Trophoblast cell (in vitro differentiated cells and primary cell): Measurements from ENCODE around the gene CELF4.

Experiments used
- DNase-seq, 2 donors: peaks; one replicate each; pipeline ENCODE4 v3.0.0-alpha.2; 2016
- H2AFZ ChIP-seq: 2 replicates; pipeline ENCODE4 v1.6.1; 2013; ENCODE audit warnings: low read length, moderate library complexity, mild to moderate bottlenecking; ENCODE audit not compliant: insufficient read depth, poor library complexity
- H2AK5ac ChIP-seq: 2 replicates; pipeline ENCODE4 v1.6.1; 2013; ENCODE audit warnings: mild to moderate bottlenecking, low read length
- H2BK120ac ChIP-seq: 2 replicates; pipeline ENCODE4 v1.6.1; 2013; ENCODE audit warnings: low read length, mild to moderate bottlenecking, moderate library complexity; ENCODE audit not compliant: insufficient read depth, poor library complexity
- H2BK12ac ChIP-seq: 2 replicates; pipeline ENCODE4 v1.6.1; 2013; ENCODE audit warnings: mild to moderate bottlenecking, low read length, moderate library complexity
- H2BK5ac ChIP-seq: 2 replicates; pipeline ENCODE4 v1.6.1; 2013; ENCODE audit warnings: low read length, low read depth, moderate library complexity, mild to moderate bottlenecking; ENCODE audit not compliant: poor library complexity
- H3K14ac ChIP-seq: 2 replicates; pipeline ENCODE4 v1.6.1; 2013; ENCODE audit warnings: mild to moderate bottlenecking, low read length
- H3K18ac ChIP-seq: 2 replicates; pipeline ENCODE4 v1.6.1; 2013; ENCODE audit warnings: mild to moderate bottlenecking, low read length
- H3K23ac ChIP-seq: 2 replicates; pipeline ENCODE4 v1.6.1; 2013; ENCODE audit warnings: low read length
- H3K27ac ChIP-seq: 2 replicates; pipeline ENCODE4 v1.5.1; 2013; ENCODE audit warnings: low read depth, mild to moderate bottlenecking, inconsistent platforms, low read length, moderate library complexity
- H3K27me3 ChIP-seq: 2 replicates; pipeline ENCODE4 v1.6.1; 2013; ENCODE audit warnings: inconsistent platforms, mild to moderate bottlenecking, low read length, moderate library complexity; ENCODE audit not compliant: insufficient read depth
- H3K36me3 ChIP-seq, 2 experiments: 1 replicate in 1 of 2; 2 replicates in 1 of 2; pipeline ENCODE4 v1.6.1; 2013; ENCODE audit warnings: low read length in 2 of 2, mild to moderate bottlenecking in 2 of 2, moderate library complexity in 1 of 2; ENCODE audit not compliant: insufficient read depth in 2 of 2, control insufficient read depth in 1 of 2
- H3K4ac ChIP-seq: 2 replicates; pipeline ENCODE4 v1.6.1; 2013; ENCODE audit warnings: low read depth, mild to moderate bottlenecking, low read length, moderate library complexity
- H3K4me1 ChIP-seq, 2 experiments: 1 replicate in 1 of 2; 2 replicates in 1 of 2; pipeline ENCODE4 v1.6.1; 2013; ENCODE audit warnings: low read length in 2 of 2, mild to moderate bottlenecking in 2 of 2, moderate library complexity in 1 of 2; ENCODE audit not compliant: insufficient read depth in 2 of 2, control insufficient read depth in 1 of 2
- H3K4me2 ChIP-seq: 2 replicates; pipeline ENCODE4 v1.6.1; 2013; ENCODE audit warnings: inconsistent platforms, mild to moderate bottlenecking, low read length, moderate library complexity
- H3K4me3 ChIP-seq: 2 replicates; pipeline ENCODE4 v1.5.1; 2013; ENCODE audit warnings: mild to moderate bottlenecking, low read depth, low read length, inconsistent platforms
- H3K79me1 ChIP-seq: one replicate; pipeline ENCODE4 v1.6.1; 2013; ENCODE audit warnings: low read length
- H3K79me2 ChIP-seq: 2 replicates; pipeline ENCODE4 v1.6.1; 2013; ENCODE audit warnings: low read length, mild to moderate bottlenecking; ENCODE audit not compliant: control insufficient read depth, insufficient read depth, poor library complexity
- H3K9ac ChIP-seq: 2 replicates; pipeline ENCODE4 v1.6.1; 2013; ENCODE audit warnings: mild to moderate bottlenecking, low read length
- H3K9me3 ChIP-seq: 2 replicates; pipeline ENCODE4 v1.6.1; 2013; ENCODE audit warnings: low read depth, mild to moderate bottlenecking, control low read depth, inconsistent platforms, low read length; ENCODE audit not compliant: insufficient read depth
- H4K12ac ChIP-seq: 2 replicates; pipeline ENCODE4 v1.6.1; 2013; ENCODE audit warnings: low read depth, mild to moderate bottlenecking, low read length, moderate library complexity
- H4K8ac ChIP-seq: 2 replicates; pipeline ENCODE4 v1.6.1; 2013; ENCODE audit warnings: low read depth, mild to moderate bottlenecking, low read length, moderate library complexity
- H4K91ac ChIP-seq: one replicate; pipeline ENCODE4 v1.6.1; 2013; ENCODE audit warnings: low read depth, mild to moderate bottlenecking, low read length, moderate library complexity
- WGBS: extraction: QIAGEN DNeasy Blood & Tissue Kit; methylation state at CpG from one replicate; pipeline ENCODE4 v1.1.7; 2013; ENCODE audit warnings: missing lambda C conversion rate; ENCODE audit not compliant: insufficient read length, insufficient coverage; ENCODE audit errors: extremely low coverage; 5-methylcytosine and 5-hydroxymethylcytosine counted together

The CELF4 gene

DNA sequence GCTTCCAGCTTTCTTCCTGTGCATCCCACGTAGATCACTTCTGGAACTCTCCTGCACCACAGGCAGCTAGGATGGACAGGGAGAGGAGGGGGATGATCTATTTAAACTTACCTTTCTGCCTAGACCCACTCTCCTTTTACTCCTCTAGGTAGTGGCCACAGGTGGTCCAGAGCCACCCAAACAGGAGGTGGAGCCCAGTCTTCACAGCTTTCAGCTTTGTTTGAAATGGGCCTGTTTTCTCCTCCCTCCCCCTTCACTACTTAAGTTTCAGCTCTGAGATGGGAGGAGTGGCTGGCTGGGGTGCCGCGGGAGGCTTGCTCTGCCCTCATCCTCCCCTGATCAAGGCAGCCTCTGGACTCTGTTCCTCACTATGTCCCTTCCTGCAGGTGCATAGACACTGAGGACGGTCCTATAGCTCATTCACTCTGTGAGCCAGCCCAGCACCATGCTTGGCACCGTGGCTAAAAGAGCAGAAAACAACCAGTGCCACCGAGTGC is 12.6 kb upstream of the CELF4 start:
- no CpG with 5 or more reads among the region's 6 CpGs for WGBS
- no peak overlapping the region for H2BK12ac ChIP-seq
- no peak overlapping the region for H3K9ac ChIP-seq
- H2AK5ac ChIP-seq, result no peak overlapping the region
- H3K14ac ChIP-seq, result no peak overlapping the region
- H3K79me1 ChIP-seq, result no peaks in the 10 kb centered on the region
- no peaks in the 10 kb centered on the region for H3K36me3 ChIP-seq
- no peak overlapping the region for H4K8ac ChIP-seq
- no peak overlapping the region for H2BK120ac ChIP-seq
- no peaks in the 10 kb centered on the region for H3K9me3 ChIP-seq
- no peaks in the 10 kb centered on the region for H3K27me3 ChIP-seq
- no peak overlapping the region for H3K4me3 ChIP-seq
- no peak overlapping the region for H2BK5ac ChIP-seq
- no peak overlapping the region for H3K23ac ChIP-seq
- no peak overlapping the region for H4K12ac ChIP-seq
- H3K4me2 ChIP-seq, result no peak overlapping the region
- no peaks in the 10 kb centered on the region for H3K4me1 ChIP-seq
- no peak overlapping the region for H3K4ac ChIP-seq
- H4K91ac ChIP-seq, result no peak overlapping the region
- no peak overlapping the region for H3K18ac ChIP-seq
- no peaks in the 10 kb centered on the region for H3K79me2 ChIP-seq
- no peak for DNase-seq
- H3K27ac ChIP-seq, result no peak overlapping the region
- H2AFZ ChIP-seq, result no peak overlapping the region

DNA sequence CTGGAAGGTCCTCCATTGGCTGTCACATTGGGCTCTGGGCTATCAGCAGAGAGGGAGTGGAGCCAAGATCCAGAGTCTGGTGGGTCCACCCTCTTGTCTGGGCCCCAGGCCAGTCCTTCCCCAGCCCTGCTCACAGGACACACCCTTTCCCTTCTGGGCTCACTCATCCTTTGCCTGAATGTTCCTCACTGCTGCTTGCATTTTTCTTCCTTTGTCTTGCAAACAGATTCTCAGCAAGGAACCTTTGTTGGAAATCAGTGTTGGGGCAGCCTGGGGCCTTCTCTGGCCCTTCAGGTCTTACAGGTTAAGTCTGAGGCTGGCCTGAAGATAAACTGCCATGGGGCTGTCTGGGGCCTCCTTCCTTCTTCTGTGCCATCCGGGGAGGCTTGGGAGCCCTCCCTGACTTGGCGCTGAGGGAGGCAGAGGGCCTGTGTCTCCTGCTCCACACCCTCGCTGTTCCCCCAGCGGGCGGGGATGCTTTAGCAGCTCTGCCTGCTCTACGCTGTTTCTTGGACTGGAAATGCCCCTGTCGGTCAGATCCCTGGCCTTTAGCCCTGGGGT is 11.5 kb upstream of the CELF4 start:
- H3K27me3 ChIP-seq, result no peaks in the 10 kb centered on the region
- H3K14ac ChIP-seq, result no peak overlapping the region
- WGBS, result no CpG with 5 or more reads among the region's 7 CpGs
- H3K9me3 ChIP-seq, result no peaks in the 10 kb centered on the region
- no peaks in the 10 kb centered on the region for H3K79me1 ChIP-seq
- H3K27ac ChIP-seq, result no peak overlapping the region
- H4K8ac ChIP-seq, result no peak overlapping the region
- no peaks in the 10 kb centered on the region for H3K4me1 ChIP-seq
- H2BK5ac ChIP-seq, result no peak overlapping the region
- no peak for DNase-seq
- no peak overlapping the region for H3K18ac ChIP-seq
- no peaks in the 10 kb centered on the region for H3K79me2 ChIP-seq
- H2BK120ac ChIP-seq, result no peak overlapping the region
- no peak overlapping the region for H4K12ac ChIP-seq
- H3K4me3 ChIP-seq, result no peak overlapping the region
- no peak overlapping the region for H2BK12ac ChIP-seq
- H3K9ac ChIP-seq, result no peak overlapping the region
- H3K4ac ChIP-seq, result no peak overlapping the region
- H2AK5ac ChIP-seq, result no peak overlapping the region
- H4K91ac ChIP-seq, result no peak overlapping the region
- H3K36me3 ChIP-seq, result no peaks in the 10 kb centered on the region
- no peak overlapping the region for H3K23ac ChIP-seq
- no peak overlapping the region for H2AFZ ChIP-seq
- no peak overlapping the region for H3K4me2 ChIP-seq

DNA sequence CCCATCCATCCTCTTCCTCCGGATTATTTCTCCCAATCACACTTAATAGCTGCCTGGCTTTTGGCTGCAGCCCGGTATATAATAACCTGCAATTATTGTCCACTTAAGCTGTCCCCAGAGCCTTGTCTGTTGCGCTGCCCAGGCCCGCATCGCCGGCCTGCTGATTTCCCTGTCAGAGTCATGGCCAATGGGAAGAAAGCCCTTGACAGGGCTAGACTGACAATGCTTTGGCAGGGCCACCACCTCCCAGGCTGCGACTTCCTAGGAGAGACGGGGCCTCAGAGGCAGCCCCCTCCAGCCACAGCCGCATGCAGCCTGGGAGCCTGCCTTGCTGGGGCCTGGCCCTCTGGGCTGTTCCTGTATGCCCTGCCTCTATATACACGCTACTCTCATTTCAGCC is 10.0 kb upstream of the CELF4 start:
- H3K27me3 ChIP-seq, result no peaks in the 10 kb centered on the region
- H4K8ac ChIP-seq, result no peak overlapping the region
- H3K36me3 ChIP-seq, result no peaks in the 10 kb centered on the region
- H3K4me3 ChIP-seq, result no peak overlapping the region
- no CpG with 5 or more reads among the region's 10 CpGs for WGBS
- H2BK120ac ChIP-seq, result no peak overlapping the region
- H4K91ac ChIP-seq, result no peak overlapping the region
- no peak overlapping the region for H2AK5ac ChIP-seq
- H3K4ac ChIP-seq, result no peak overlapping the region
- H3K14ac ChIP-seq, result no peak overlapping the region
- H3K27ac ChIP-seq, result no peak overlapping the region
- H3K9ac ChIP-seq, result no peak overlapping the region
- H3K4me2 ChIP-seq, result no peak overlapping the region
- no peaks in the 10 kb centered on the region for H3K79me1 ChIP-seq
- H2AFZ ChIP-seq, result no peak overlapping the region
- H2BK12ac ChIP-seq, result no peak overlapping the region
- no peaks in the 10 kb centered on the region for H3K9me3 ChIP-seq
- DNase-seq, result no peak
- no peaks in the 10 kb centered on the region for H3K4me1 ChIP-seq
- no peak overlapping the region for H3K23ac ChIP-seq
- no peaks in the 10 kb centered on the region for H3K79me2 ChIP-seq
- no peak overlapping the region for H2BK5ac ChIP-seq
- H3K18ac ChIP-seq, result no peak overlapping the region
- no peak overlapping the region for H4K12ac ChIP-seq

DNA sequence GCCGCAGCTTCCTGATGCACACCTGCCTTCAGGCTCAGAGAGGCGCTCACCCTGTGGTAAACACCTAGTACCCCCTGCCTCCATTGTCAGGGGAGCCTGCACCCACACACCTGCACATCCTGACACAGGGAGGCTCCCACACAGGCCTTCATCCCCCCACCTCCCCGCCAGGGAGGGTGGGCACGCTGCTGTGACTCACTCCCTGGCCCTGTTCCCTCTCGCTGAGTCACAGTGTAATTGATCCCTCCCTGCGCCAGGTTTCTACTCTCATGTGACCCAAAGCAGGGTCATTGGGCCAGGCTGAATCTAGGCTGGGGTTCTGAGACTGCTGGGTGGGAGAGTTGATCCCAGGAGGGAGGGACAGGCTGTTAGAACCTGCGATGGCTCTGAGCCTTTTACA is 8.5 kb upstream of the CELF4 start:
- no CpG with 5 or more reads among the region's 7 CpGs for WGBS
- H3K4me3 ChIP-seq, result no peak overlapping the region
- H4K91ac ChIP-seq, result no peak overlapping the region
- no peaks in the 10 kb centered on the region for H3K9me3 ChIP-seq
- H4K12ac ChIP-seq, result no peak overlapping the region
- no peak overlapping the region for H3K4me2 ChIP-seq
- H2AFZ ChIP-seq, result no peak overlapping the region
- H3K14ac ChIP-seq, result no peak overlapping the region
- no peak overlapping the region for H2AK5ac ChIP-seq
- H3K9ac ChIP-seq, result no peak overlapping the region
- H3K36me3 ChIP-seq, result no peaks in the 10 kb centered on the region
- no peaks in the 10 kb centered on the region for H3K79me2 ChIP-seq
- no peaks in the 10 kb centered on the region for H3K79me1 ChIP-seq
- no peak overlapping the region for H2BK5ac ChIP-seq
- H3K27me3 ChIP-seq, result no peaks in the 10 kb centered on the region
- no peak overlapping the region for H3K27ac ChIP-seq
- H4K8ac ChIP-seq, result no peak overlapping the region
- no peak overlapping the region for H2BK120ac ChIP-seq
- no peak overlapping the region for H3K4ac ChIP-seq
- H3K4me1 ChIP-seq, result no peaks in the 10 kb centered on the region
- H2BK12ac ChIP-seq, result no peak overlapping the region
- H3K18ac ChIP-seq, result no peak overlapping the region
- no peak overlapping the region for H3K23ac ChIP-seq
- no peak for DNase-seq
